ENCODE measurements around the gene DRC3. TPM values are rescaled to one million over a fixed set of nuclear protein-coding genes. Genes with fewer than 3 reads are reported as not detected.

The DRC3 gene
- total RNA-seq (2022; extraction: Qiagen RNA extraction; ENCODE audit: low read depth): 1.3 to 3.4 TPM (median 2.5 TPM) in 5 replicates

GRCh38 chr17:17972126-17972951 lies at the start of gene DRC3, which contains the start of gene TOM1L2:
Gene DRC3 (plus strand): TSS chr17:17972862. CDS start chr17:17977599, 4,737 bp downstream.
Gene TOM1L2 (minus strand): TSS chr17:17972400. CDS start chr17:17972313, 87 bp downstream.

GRCh38 chr17:18038861-18039534 lies 66.3 kb downstream of the DRC3 start, which contains the start of the genes ATPAF2 and GID4:
Gene ATPAF2 (minus strand): TSS chr17:18039168. CDS start chr17:18039013, 155 bp downstream.
Gene GID4 (plus strand): TSS chr17:18039408. CDS start chr17:18039465, 57 bp downstream.

Other genes starting within 250 kb of the DRC3 start
- 69.0 to 91.6 TPM (median 79.9 TPM) in 5 replicates for gene SREBF1, start 135.9 kb upstream of the DRC3 start, total RNA-seq (2022; extraction: Qiagen RNA extraction; ENCODE audit: low read depth)
- gene TOM1L2, start 462 bp upstream of the DRC3 start, total RNA-seq (2022; extraction: Qiagen RNA extraction; ENCODE audit: low read depth): 17.4 to 23.5 TPM (median 20.0 TPM) in 5 replicates
- gene ATPAF2, start 66.3 kb downstream of the DRC3 start, total RNA-seq (2022; extraction: Qiagen RNA extraction; ENCODE audit: low read depth): 23.9 to 31.3 TPM (median 27.8 TPM) in 5 replicates
- gene GID4, start 66.5 kb downstream of the DRC3 start, total RNA-seq (2022; extraction: Qiagen RNA extraction; ENCODE audit: low read depth): 11.2 to 13.0 TPM (median 12.4 TPM) in 5 replicates
- 43.3 to 57.3 TPM (median 54.9 TPM) in 5 replicates for gene DRG2, start 115.1 kb downstream of the DRC3 start, total RNA-seq (2022; extraction: Qiagen RNA extraction; ENCODE audit: low read depth)
- gene MYO15A, start 135.9 kb downstream of the DRC3 start, total RNA-seq (2022; extraction: Qiagen RNA extraction; ENCODE audit: low read depth): 0.14 to 0.33 TPM (median 0.22 TPM) in 5 replicates
- 49.9 to 62.3 TPM (median 54.3 TPM) in 5 replicates for gene ALKBH5, start 211.0 kb downstream of the DRC3 start, total RNA-seq (2022; extraction: Qiagen RNA extraction; ENCODE audit: low read depth)